ENCODE measurements around the gene PKD2.

The PKD2 gene

GRCh38 chr4:87970121-87970520 is 37.3 kb upstream of the PKD2 start:
- no peak for TF ChIP-seq CTCF (IDR thresholded peaks at IDR 0.05; ENCODE audit: insufficient read depth, missing control alignments)
- DNase-seq (ENCODE audit: insufficient read length, low spot score), result no peak
- no peak for FAIRE-seq

- no peak for TF ChIP-seq CTCF (IDR thresholded peaks at IDR 0.05; ENCODE audit: insufficient read depth, missing control alignments)
- DNase-seq (ENCODE audit: insufficient read length, low spot score), result no peak
- no peak for FAIRE-seq
These were observed 35.6 kb upstream of the PKD2 start for GRCh38 chr4:87971866-87972265.

- TF ChIP-seq CTCF (IDR thresholded peaks at IDR 0.05; ENCODE audit: insufficient read depth, missing control alignments), result peak; percentile 83
- DNase-seq (ENCODE audit: insufficient read length, low spot score) (no peak), FAIRE-seq (peak; percentile 38)
These were observed 33.9 kb upstream of the PKD2 start for GRCh38 chr4:87973283-87974169.

- FAIRE-seq (no peak), DNase-seq (ENCODE audit: insufficient read length, low spot score) (no peak)
- no peak for TF ChIP-seq CTCF (IDR thresholded peaks at IDR 0.05; ENCODE audit: insufficient read depth, missing control alignments)
These were observed 32.5 kb upstream of the PKD2 start for GRCh38 chr4:87974856-87975462.

GRCh38 chr4:87975466-87975865 is 32.0 kb upstream of the PKD2 start, which contains the start of gene SPP1:
Gene SPP1, plus strand, starts transcription at chr4:87975714. Its CDS starts 1,182 bp downstream, at chr4:87976896.
- FAIRE-seq, result no peak
- no peak for TF ChIP-seq CTCF (IDR thresholded peaks at IDR 0.05; ENCODE audit: insufficient read depth, missing control alignments)
- no peak for DNase-seq (ENCODE audit: insufficient read length, low spot score)

GRCh38 chr4:87977521-87978278 is 29.7 kb upstream of the PKD2 start:
- no peak for DNase-seq (ENCODE audit: insufficient read length, low spot score)
- TF ChIP-seq CTCF (IDR thresholded peaks at IDR 0.05; ENCODE audit: insufficient read depth, missing control alignments), result no peak
- no peak for FAIRE-seq
